HCT116 (cell line): ENCODE data around the gene FRK. TPM values are rescaled to one million over a fixed set of nuclear protein-coding genes. Genes with fewer than 3 reads are reported as not detected.
"Not testable (repeated sequence)": the region's sequence is repeated elsewhere in the genome, so short reads cannot be mapped to it uniquely, and the experiment has no call there.

ENCODE experiments used
- ATAC-seq: fragments of 200-7000 bp; cut with Tn5 transposase; 2 replicates; pipeline ENCODE4 v1.9.1; 2020; ENCODE audit warnings: mild to moderate bottlenecking, moderate library complexity
- BruUV-seq: library from RNA; stranded (reverse); fragments of 400-500 nt; replicated peaks from 2 replicates; lab custom pipeline; 2021; lab: Mats Ljungman, UMichigan
- CTCF ChIA-PET: fragments of 300-600 bp; sonication (Branson Sonifier 250); formaldehyde crosslinking; loops from one replicate; lab custom pipeline; 2021; ENCODE audit warnings: antibody characterized with exemption; lab: Charles Lee
- POLR2A ChIA-PET: fragments of 300-600, 350-600 bp; sonication (Branson Sonifier 250); formaldehyde crosslinking; loops from one replicate; lab custom pipeline; 2021; ENCODE audit warnings: antibody characterized with exemption; lab: Charles Lee
- RAD21 ChIA-PET, 2 experiments: fragments of 300-600 bp; sonication (Branson Sonifier 250); formaldehyde crosslinking; loops; one replicate each; lab custom pipeline; 2023; ENCODE audit warnings: low total read pairs in 2 of 2; ENCODE audit not compliant: uncharacterized antibody in 2 of 2, unreplicated experiment in 2 of 2, low non-redundant PET in 1 of 2; lab: Charles Lee
- DNase-seq: peaks from one replicate; pipeline ENCODE4 v3.0.0-alpha.2; 2010; ENCODE audit warnings: low read depth, low spot score
- H2AFZ ChIP-seq: fragments of 200-600 bp; shearing (Covaris generic), sonication (generic); 2 replicates; pipeline ENCODE4 v1.6.1; 2017; ENCODE audit warnings: low read depth, mixed run types, mixed read lengths, antibody characterized with exemption, low read length; ENCODE audit not compliant: poor library complexity, severe bottlenecking
- H3K27ac ChIP-seq: 2 replicates; pipeline ENCODE4 v1.5.1; 2012; ENCODE audit warnings: low read depth, low read length
- H3K27me3 ChIP-seq: fragments of 200-600 bp; sonication (generic); 2 replicates; pipeline ENCODE4 v1.6.1; 2016; ENCODE audit warnings: mixed run types, low read length, mixed read lengths; ENCODE audit not compliant: insufficient read depth
- H3K36me3 ChIP-seq, 2 experiments: fragments of 200-500 bp in 1 of 2; fragments of 200-600 bp in 1 of 2; sonication (Bioruptor generic) in 1 of 2; sonication (generic) in 1 of 2; 2 replicates each; pipeline versions ENCODE4 v1.5.1 to v1.6.1; 2014 to 2016; ENCODE audit warnings: low read length in 2 of 2, inconsistent platforms in 1 of 2, mixed read lengths in 1 of 2, mixed run types in 1 of 2; ENCODE audit not compliant: insufficient read depth in 2 of 2, control insufficient read depth in 1 of 2
- H3K4me1 ChIP-seq, 2 experiments: fragments of 200-600 bp in 1 of 2; sonication (generic) in 1 of 2; 2 replicates each; pipeline versions ENCODE4 v1.5.1 to v1.6.1; 2012 to 2017; ENCODE audit warnings: low read length in 2 of 2, inconsistent platforms in 1 of 2, mild to moderate bottlenecking in 1 of 2, mixed read lengths in 1 of 2, mixed run types in 1 of 2, moderate library complexity in 1 of 2; ENCODE audit not compliant: insufficient read depth in 2 of 2, control insufficient read depth in 1 of 2
- H3K4me2 ChIP-seq: fragments of 200-600 bp; sonication (generic); 2 replicates; pipeline ENCODE4 v1.6.1; 2017; ENCODE audit warnings: mixed run types, low read length, mixed read lengths
- H3K4me3 ChIP-seq, 2 experiments: fragments of 200-600 bp in 1 of 2; sonication (generic) in 1 of 2; replicated peaks in 1 of 2; 2 replicates each; pipeline ENCODE4 v1.5.1; 2011 to 2016; ENCODE audit warnings: low read length in 2 of 2, control low read depth in 1 of 2, low read depth in 1 of 2, mild to moderate bottlenecking in 1 of 2, mixed read lengths in 1 of 2, mixed run types in 1 of 2
- H3K79me2 ChIP-seq: fragments of 200-600 bp; sonication (generic); 2 replicates; pipeline ENCODE4 v1.6.1; 2017; ENCODE audit warnings: mild to moderate bottlenecking, mixed run types, low read length, moderate library complexity, mixed read lengths; ENCODE audit not compliant: insufficient read depth
- H3K9ac ChIP-seq: fragments of 200-600 bp; sonication (generic); 2 replicates; pipeline ENCODE4 v1.6.1; 2016; ENCODE audit warnings: low read length, mixed read lengths
- H3K9me2 ChIP-seq: fragments of 200-600 bp; sonication (generic), shearing (Covaris generic); 2 replicates; pipeline ENCODE4 v1.6.1; 2017; ENCODE audit warnings: mixed run types, mild to moderate bottlenecking, moderate library complexity; ENCODE audit not compliant: insufficient read depth
- H3K9me3 ChIP-seq, 2 experiments: fragments of 200-500 bp in 1 of 2; fragments of 200-600 bp in 1 of 2; sonication (Bioruptor generic) in 1 of 2; sonication (generic) in 1 of 2; 2 replicates each; pipeline ENCODE4 v1.6.1; 2014 to 2017; ENCODE audit warnings: low read length in 2 of 2, mixed read lengths in 2 of 2, inconsistent platforms in 1 of 2, low read depth in 1 of 2, mild to moderate bottlenecking in 1 of 2, mixed run types in 1 of 2, moderate library complexity in 1 of 2; ENCODE audit not compliant: control insufficient read depth in 1 of 2, insufficient read depth in 1 of 2
- H4K20me1 ChIP-seq: fragments of 200-600 bp; sonication (generic), shearing (Covaris generic); 2 replicates; pipeline ENCODE4 v1.6.1; 2017; ENCODE audit warnings: mixed run types, mild to moderate bottlenecking, moderate library complexity; ENCODE audit not compliant: insufficient read depth
- CEBPB ChIP-seq: IDR thresholded peaks from 2 replicates; pipeline ENCODE4 v1.6.1; 2012; ENCODE audit warnings: low read depth
- EGR1 ChIP-seq: IDR thresholded peaks from 2 replicates; pipeline ENCODE4 v1.6.1; 2012; ENCODE audit warnings: low read depth
- EZH2 ChIP-seq: fragments of 200-600 bp; sonication (generic); IDR thresholded peaks from 2 replicates; pipeline ENCODE4 v1.6.1; 2017; ENCODE audit warnings: antibody characterized with exemption, mixed run types
- EZH2phosphoT487 ChIP-seq: fragments of 200-600 bp; IDR thresholded peaks from 2 replicates; pipeline ENCODE4 v1.6.1; 2018; ENCODE audit warnings: antibody characterized with exemption, borderline replicate concordance
- FOSL1 ChIP-seq: IDR thresholded peaks from 2 replicates; pipeline ENCODE4 v1.6.1; 2012; ENCODE audit warnings: low read depth
- JUND ChIP-seq: IDR thresholded peaks from 2 replicates; pipeline ENCODE4 v1.6.1; 2012
- POLR2AphosphoS5 ChIP-seq: IDR thresholded peaks from 2 replicates; pipeline ENCODE4 v1.6.1; 2011; ENCODE audit warnings: mild to moderate bottlenecking, low read depth, low read length, moderate library complexity
- RAD21 ChIP-seq: IDR thresholded peaks from 2 replicates; pipeline ENCODE4 v1.6.1; 2012; ENCODE audit warnings: low read depth, mild to moderate bottlenecking
- SIN3A ChIP-seq: IDR thresholded peaks from 2 replicates; pipeline ENCODE4 v1.6.1; 2012; ENCODE audit warnings: low read depth
- SP1 ChIP-seq: IDR thresholded peaks from 2 replicates; pipeline ENCODE4 v1.6.1; 2012; ENCODE audit warnings: low read depth
- SRF ChIP-seq: IDR thresholded peaks from 2 replicates; pipeline ENCODE4 v1.6.1; 2012; ENCODE audit warnings: low read depth
- TCF7L2 ChIP-seq: IDR thresholded peaks from 2 replicates; pipeline ENCODE4 v1.7.0; 2011; ENCODE audit warnings: borderline replicate concordance, inconsistent platforms; ENCODE audit not compliant: insufficient read depth, insufficient read length; ENCODE audit errors: extremely low read depth
- ZNF274 ChIP-seq: fragments of 200-500 bp; sonication (Bioruptor generic); IDR thresholded peaks from 2 replicates; pipeline ENCODE4 v1.6.1; 2014; ENCODE audit warnings: mild to moderate bottlenecking, low read depth, low read length, inconsistent platforms
- intact Hi-C: fragments of 100-400 bp; cut with micrococcal nuclease; formaldehyde crosslinking; loops from 2 replicates; pipeline ENCODE4 v1.10.0; 2022
- total RNA-seq: library from RNA; stranded (reverse); gene quantifications from one replicate; pipeline ENCODE4 v1.2.1, GENCODE V29; 2021; ENCODE audit not compliant: unreplicated experiment
- TF ChIP-seq, protein P1 (sequence below): IDR thresholded peaks from 2 replicates; pipeline ENCODE4 v1.6.1; 2011; ENCODE audit warnings: mild to moderate bottlenecking, low read length, moderate library complexity; ENCODE audit not compliant: insufficient replicate concordance; ENCODE audit errors: extremely low read depth
- TF ChIP-seq, protein P2 (sequence below): IDR thresholded peaks from 2 replicates; pipeline ENCODE4 v1.6.1; 2012; ENCODE audit warnings: low read depth

FRK gene
- total RNA-seq, 1 experiment from 2014 or later, result 3.7 TPM

DNA sequence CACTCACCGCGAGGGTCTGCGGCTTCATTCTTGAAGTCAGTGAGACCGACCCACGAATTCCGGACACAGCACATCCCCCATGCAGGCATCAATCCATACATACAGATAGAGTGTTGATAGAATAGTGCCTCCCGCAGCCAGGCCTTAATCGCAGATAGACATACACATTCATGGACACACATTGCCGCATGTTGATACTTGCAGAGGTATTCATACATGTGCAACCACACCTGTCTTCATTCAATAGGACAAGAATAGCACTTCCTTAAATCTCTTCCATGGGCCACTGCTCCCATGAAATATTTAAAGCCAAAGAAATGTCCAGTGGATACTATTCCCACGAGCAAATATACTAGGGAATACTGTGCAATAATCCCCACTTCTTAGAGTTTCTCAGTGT, 170.5 kb downstream of the FRK start:
- no peaks in the 10 kb centered on the region for H3K9me3 ChIP-seq
- 0 out of 4 replicates have a peak, but pooled peaks cover 0 to 4% of the 10 kb centered on the region in 2 experiments for H3K4me1 ChIP-seq
- ChIA-PET POLR2A (no interaction called here), RAD21 (no interaction called here), CTCF (no interaction called here)
- intact Hi-C loops, result no loop called here
- H3K79me2 ChIP-seq, result no peaks in the 10 kb centered on the region
- TF ChIP-seq POLR2AphosphoS5, result no peak
- no peak for TF ChIP-seq SP1
- TF ChIP-seq, protein P1, sequence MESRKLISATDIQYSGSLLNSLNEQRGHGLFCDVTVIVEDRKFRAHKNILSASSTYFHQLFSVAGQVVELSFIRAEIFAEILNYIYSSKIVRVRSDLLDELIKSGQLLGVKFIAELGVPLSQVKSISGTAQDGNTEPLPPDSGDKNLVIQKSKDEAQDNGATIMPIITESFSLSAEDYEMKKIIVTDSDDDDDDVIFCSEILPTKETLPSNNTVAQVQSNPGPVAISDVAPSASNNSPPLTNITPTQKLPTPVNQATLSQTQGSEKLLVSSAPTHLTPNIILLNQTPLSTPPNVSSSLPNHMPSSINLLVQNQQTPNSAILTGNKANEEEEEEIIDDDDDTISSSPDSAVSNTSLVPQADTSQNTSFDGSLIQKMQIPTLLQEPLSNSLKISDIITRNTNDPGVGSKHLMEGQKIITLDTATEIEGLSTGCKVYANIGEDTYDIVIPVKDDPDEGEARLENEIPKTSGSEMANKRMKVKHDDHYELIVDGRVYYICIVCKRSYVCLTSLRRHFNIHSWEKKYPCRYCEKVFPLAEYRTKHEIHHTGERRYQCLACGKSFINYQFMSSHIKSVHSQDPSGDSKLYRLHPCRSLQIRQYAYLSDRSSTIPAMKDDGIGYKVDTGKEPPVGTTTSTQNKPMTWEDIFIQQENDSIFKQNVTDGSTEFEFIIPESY, result no peak
- no peak for TF ChIP-seq EGR1
- TF ChIP-seq SIN3A, result no peak
- TF ChIP-seq TCF7L2, result no peak
- TF ChIP-seq SRF, result no peak
- no peak for TF ChIP-seq CEBPB
- TF ChIP-seq, protein P2, sequence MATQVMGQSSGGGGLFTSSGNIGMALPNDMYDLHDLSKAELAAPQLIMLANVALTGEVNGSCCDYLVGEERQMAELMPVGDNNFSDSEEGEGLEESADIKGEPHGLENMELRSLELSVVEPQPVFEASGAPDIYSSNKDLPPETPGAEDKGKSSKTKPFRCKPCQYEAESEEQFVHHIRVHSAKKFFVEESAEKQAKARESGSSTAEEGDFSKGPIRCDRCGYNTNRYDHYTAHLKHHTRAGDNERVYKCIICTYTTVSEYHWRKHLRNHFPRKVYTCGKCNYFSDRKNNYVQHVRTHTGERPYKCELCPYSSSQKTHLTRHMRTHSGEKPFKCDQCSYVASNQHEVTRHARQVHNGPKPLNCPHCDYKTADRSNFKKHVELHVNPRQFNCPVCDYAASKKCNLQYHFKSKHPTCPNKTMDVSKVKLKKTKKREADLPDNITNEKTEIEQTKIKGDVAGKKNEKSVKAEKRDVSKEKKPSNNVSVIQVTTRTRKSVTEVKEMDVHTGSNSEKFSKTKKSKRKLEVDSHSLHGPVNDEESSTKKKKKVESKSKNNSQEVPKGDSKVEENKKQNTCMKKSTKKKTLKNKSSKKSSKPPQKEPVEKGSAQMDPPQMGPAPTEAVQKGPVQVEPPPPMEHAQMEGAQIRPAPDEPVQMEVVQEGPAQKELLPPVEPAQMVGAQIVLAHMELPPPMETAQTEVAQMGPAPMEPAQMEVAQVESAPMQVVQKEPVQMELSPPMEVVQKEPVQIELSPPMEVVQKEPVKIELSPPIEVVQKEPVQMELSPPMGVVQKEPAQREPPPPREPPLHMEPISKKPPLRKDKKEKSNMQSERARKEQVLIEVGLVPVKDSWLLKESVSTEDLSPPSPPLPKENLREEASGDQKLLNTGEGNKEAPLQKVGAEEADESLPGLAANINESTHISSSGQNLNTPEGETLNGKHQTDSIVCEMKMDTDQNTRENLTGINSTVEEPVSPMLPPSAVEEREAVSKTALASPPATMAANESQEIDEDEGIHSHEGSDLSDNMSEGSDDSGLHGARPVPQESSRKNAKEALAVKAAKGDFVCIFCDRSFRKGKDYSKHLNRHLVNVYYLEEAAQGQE, result no peak
- no peak for TF ChIP-seq JUND
- TF ChIP-seq EZH2, result no peak
- no peak for TF ChIP-seq RAD21
- TF ChIP-seq ZNF274, result no peak
- no peak for TF ChIP-seq EZH2phosphoT487
- TF ChIP-seq FOSL1, result no peak
- no peak for ATAC-seq
- DNase-seq, result no peak
- H3K27me3 ChIP-seq, result peaks cover 13% of the 10 kb centered on the region
- H2AFZ ChIP-seq, result no peak overlapping the region
- no peak overlapping the region for H3K27ac ChIP-seq
- H3K36me3 ChIP-seq, result no peaks in the 10 kb centered on the region
- H3K9me2 ChIP-seq, result no peaks in the 10 kb centered on the region
- H3K4me2 ChIP-seq, result no peak overlapping the region
- H3K4me3 ChIP-seq, result no peak overlapping the region
- no peak overlapping the region for H3K9ac ChIP-seq
- no TSS peak for BruUV-seq
- no peaks in the 10 kb centered on the region for H4K20me1 ChIP-seq

DNA sequence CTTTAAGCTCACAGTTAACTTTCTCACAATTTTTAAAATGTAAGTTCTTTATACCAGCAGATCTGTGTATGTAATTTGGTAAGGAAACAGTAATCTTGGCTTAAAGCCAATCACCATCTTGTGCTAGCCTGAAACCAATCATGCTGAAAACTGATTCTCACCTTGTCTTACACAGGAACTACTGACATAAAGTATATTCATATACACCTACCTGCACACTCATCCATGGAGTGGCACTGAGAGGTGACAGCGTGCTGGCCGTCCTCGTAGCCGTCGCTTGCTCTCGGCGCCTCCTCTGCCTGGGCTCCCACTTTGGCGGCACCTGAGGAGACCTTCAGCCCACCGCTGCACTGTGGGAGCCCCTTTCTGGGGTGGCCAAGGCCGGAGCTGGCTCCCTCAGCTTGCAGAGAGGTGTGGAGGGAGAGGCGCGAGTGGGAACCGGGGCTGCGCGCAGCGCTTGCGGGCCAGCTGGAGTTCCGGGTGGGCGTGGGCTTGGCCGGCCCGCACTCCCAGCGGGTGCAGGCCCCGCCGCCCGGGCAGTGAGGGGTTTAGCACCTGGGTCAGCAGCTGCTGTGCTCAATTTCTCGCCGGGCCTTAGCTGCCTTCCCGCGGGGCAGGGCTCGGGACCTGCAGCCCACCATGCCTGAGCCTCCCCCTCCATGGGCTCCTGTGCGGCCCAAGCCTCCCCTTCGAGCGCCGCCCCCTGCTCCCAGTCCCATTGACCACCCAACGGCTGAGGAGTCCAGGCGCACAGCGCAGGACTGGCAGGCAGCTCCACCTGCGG, 171.8 kb downstream of the FRK start:
- not testable (repeated sequence) for BruUV-seq, DNase-seq

More for the DNA sequence above, 171.8 kb downstream of the FRK start:
- H3K4me1 ChIP-seq, H3K9me3 ChIP-seq, H3K4me2 ChIP-seq, RAD21 ChIA-PET, H3K9me2 ChIP-seq, H3K79me2 ChIP-seq, H4K20me1 ChIP-seq, CTCF ChIA-PET, H3K36me3 ChIP-seq, intact Hi-C loops, H3K27ac ChIP-seq, H2AFZ ChIP-seq, H3K9ac ChIP-seq, POLR2A ChIA-PET, H3K4me3 ChIP-seq, ATAC-seq: not testable (repeated sequence)
- peaks cover 10% of the 10 kb centered on the region; the same call in 1 of the 2 replicates for H3K27me3 ChIP-seq
